Measurements from ENCODE around the gene IKZF3. TPM values are rescaled to one million over a fixed set of nuclear protein-coding genes. Genes with fewer than 3 reads are reported as not detected.
"Not testable (repeated sequence)": the region's sequence is repeated elsewhere in the genome, so short reads cannot be mapped to it uniquely, and the experiment has no call there.

Gene IKZF3
- total and polyA plus RNA-seq, 4 experiments from 2014 or later: 3.2 to 118 (median 102) TPM

DNA sequence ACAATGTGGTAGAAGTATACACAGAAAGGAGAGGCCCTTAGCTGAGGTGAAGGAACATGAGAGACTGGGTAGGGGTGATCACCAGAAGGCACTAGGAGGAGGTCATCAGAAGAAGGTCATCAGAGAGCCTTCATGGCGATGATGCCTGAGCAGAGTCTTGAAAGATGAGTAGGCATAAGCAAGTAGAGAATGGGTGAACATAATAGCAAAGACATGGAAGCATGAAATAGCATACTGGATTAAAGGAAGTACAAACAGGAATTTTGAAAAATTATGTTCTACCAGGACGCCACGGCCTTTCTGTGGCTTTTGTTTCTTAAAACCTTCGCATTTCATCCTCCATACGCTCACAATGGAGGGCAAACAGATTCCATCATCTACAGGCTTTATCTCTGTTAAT, 2.9 kb downstream of the IKZF3 start:
- H3K27me3 ChIP-seq (ENCODE audit: insufficient read depth, low read length): no peaks in the 10 kb centered on the region
- CTCF ChIA-PET (ENCODE audit: partially characterized antibody): interaction anchor here (0.9 to 6.9 kb wide), 14 partner anchors 10 to 239 kb away, joined by 3 to 44 read pairs (median 4); partner anchors contain the start of gene MIEN1
- Mint-ChIP-seq H3K36me3 (peaks cover 0 to 15% of the 10 kb centered on the region in 2 donors), H3K9me3 (no peaks in the 10 kb centered on the region), H3K27ac (peak overlapping the region; percentile 49 to 96 (median 88)), H3K4me1 (peaks cover 45 to 83% (median 51%) of the 10 kb centered on the region in 4 donors), H3K27me3 (no peaks in the 10 kb centered on the region), H3K4me3 (peak overlapping the region; percentile 81 to 96 (median 90))
- intact Hi-C loops (cut with micrococcal nuclease): loop anchor here (5.0 kb wide), 2 partner anchors 69 to 224 kb away; partner anchors contain the start of gene STARD3
- no peaks in the 10 kb centered on the region for H3K36me3 ChIP-seq (ENCODE audit: insufficient read depth, low read length)
- POLR2A ChIA-PET (ENCODE audit: partially characterized antibody): interaction anchor here (1.3 to 7.8 kb wide), 15 partner anchors 9 to 240 kb away, joined by 3 to 99 read pairs (median 10); partner anchors contain the start of genes MIEN1 and PSMD3
- DNase-seq: no peak
- H3K4me3 ChIP-seq (ENCODE audit: low read length in 2 of 2): peak overlapping the region; percentile 32 to 38
- peak overlapping the region; percentile 93 for H3K27ac ChIP-seq (ENCODE audit: low read depth, low read length)
- H3K9me3 ChIP-seq (ENCODE audit: control insufficient read depth in 1 of 2, low read length in 2 of 2): no peaks in the 10 kb centered on the region
- peaks cover 66% of the 10 kb centered on the region for H3K4me1 ChIP-seq (ENCODE audit: insufficient read depth, low read length)

DNA sequence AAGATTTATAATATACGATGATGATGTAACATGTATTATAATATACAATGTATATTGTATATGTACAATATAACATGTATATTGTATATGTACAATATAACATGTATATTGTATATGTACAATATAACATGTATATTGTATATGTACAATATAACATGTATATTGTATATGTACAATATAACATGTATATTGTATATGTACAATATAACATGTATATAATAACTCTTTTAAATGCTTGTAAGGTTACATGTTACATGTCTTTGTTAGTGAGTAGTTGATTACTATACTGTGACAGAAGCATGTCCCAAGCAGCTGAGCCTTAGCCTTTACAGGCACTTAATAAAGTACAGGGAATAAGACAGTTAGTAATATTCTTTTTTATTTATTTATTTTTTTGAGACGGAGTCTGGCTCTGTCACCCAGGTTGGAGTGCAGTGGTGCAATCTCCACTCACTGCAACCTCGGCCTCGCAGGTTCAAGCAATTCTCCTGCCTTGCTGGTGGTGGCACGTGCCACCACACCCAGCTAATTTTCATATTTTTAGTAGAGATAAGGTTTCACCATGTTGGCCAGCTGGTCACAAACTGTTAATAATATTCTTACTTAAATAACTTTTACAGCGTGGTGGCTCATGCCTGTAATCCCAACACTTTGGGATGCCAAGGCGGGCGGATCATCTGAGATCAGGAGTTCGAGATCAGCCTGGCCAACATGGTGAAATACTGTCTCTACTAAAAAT, 8.0 kb downstream of the IKZF3 start:
- H3K27ac Mint-ChIP-seq; DNase-seq; H3K4me3 Mint-ChIP-seq; intact Hi-C loops (cut with micrococcal nuclease); H3K27me3 ChIP-seq (ENCODE audit: insufficient read depth, low read length); H3K9me3 ChIP-seq (ENCODE audit: control insufficient read depth in 1 of 2, low read length in 2 of 2); H3K9me3 Mint-ChIP-seq; H3K27ac ChIP-seq (ENCODE audit: low read depth, low read length); H3K36me3 ChIP-seq (ENCODE audit: insufficient read depth, low read length); H3K36me3 Mint-ChIP-seq; H3K4me3 ChIP-seq (ENCODE audit: low read length in 2 of 2); H3K27me3 Mint-ChIP-seq: not testable (repeated sequence)
- peaks cover 42 to 66% (median 49%) of the 10 kb centered on the region in 4 donors for H3K4me1 Mint-ChIP-seq
- POLR2A ChIA-PET (ENCODE audit: partially characterized antibody): interaction anchor here (1.3 kb wide), 1 partner anchor 86 kb away, joined by 3 read pairs; no protein-coding TSS in a partner anchor
- H3K4me1 ChIP-seq (ENCODE audit: insufficient read depth, low read length): peaks cover 70% of the 10 kb centered on the region
- CTCF ChIA-PET (ENCODE audit: partially characterized antibody): interaction anchor here (1.1 kb wide), 1 partner anchor 64 kb away, joined by 3 read pairs; no protein-coding TSS in a partner anchor

DNA sequence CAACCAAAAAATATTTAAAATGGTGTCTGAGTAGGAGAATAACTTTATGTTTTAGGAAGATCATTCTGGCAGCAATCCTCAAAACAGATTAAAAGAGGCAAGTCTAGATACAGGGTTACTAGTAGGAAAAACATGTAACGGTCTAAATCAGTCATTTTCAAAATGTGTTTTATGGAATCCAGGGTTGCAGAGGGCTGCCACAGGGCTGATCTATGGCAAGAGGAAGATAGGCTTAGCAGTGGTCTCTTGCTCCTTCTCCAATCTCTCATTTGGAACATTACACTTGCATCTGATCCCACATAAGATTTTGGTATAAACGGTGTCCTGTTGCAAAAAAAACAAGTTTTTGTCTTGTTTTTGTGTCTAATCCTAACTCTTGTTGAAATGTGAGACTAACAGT, 9.2 kb downstream of the IKZF3 start:
- no peak overlapping the region for H3K4me3 ChIP-seq (ENCODE audit: low read length in 2 of 2)
- ChIA-PET POLR2A (ENCODE audit: partially characterized antibody) (interaction anchor here (1.3 kb wide), 1 partner anchor 85 kb away, joined by 3 read pairs; no protein-coding TSS in a partner anchor), CTCF (ENCODE audit: partially characterized antibody) (no interaction called here)
- Mint-ChIP-seq H3K36me3 (peaks cover 7 to 8% of the 10 kb centered on the region in 2 donors), H3K27me3 (no peaks in the 10 kb centered on the region), H3K4me1 (peaks cover 34 to 56% (median 42%) of the 10 kb centered on the region in 4 donors), H3K4me3 (peak overlapping the region in 1 of 8 donors; percentile 14), H3K27ac (peak overlapping the region; percentile 3 to 67 (median 15)), H3K9me3 (no peaks in the 10 kb centered on the region)
- no peaks in the 10 kb centered on the region for H3K36me3 ChIP-seq (ENCODE audit: insufficient read depth, low read length)
- H3K4me1 ChIP-seq (ENCODE audit: insufficient read depth, low read length): peaks cover 62% of the 10 kb centered on the region
- no peak overlapping the region for H3K27ac ChIP-seq (ENCODE audit: low read depth, low read length)
- no peaks in the 10 kb centered on the region for H3K9me3 ChIP-seq (ENCODE audit: control insufficient read depth in 1 of 2, low read length in 2 of 2)
- H3K27me3 ChIP-seq (ENCODE audit: insufficient read depth, low read length): no peaks in the 10 kb centered on the region
- intact Hi-C loops (cut with micrococcal nuclease): no loop called here
- DNase-seq: no peak

DNA sequence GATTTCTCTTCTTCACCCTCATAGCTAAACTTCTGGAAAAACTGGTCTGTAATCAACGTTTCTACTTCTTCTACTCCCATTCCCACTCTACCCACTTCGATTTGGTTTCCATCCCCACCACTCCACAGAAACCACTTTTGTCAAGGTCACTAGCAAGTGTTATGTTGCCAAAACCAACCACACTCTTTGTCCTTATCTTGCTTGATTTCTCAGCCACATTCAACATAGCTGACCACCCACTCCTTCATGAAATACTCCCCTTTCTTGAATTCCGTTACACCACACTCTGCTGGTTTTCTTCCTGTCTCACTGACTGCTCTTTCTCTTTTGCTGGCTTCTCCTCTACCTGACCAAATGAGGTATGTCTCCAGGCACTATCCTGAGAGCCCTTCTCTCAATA, 11.9 kb downstream of the IKZF3 start:
- H3K36me3 Mint-ChIP-seq: peaks cover 7 to 15% of the 10 kb centered on the region in 2 donors
- DNase-seq: no peak
- H3K27ac Mint-ChIP-seq: peak overlapping the region; percentile 9 to 86 (median 79)
- H3K9me3 ChIP-seq (ENCODE audit: control insufficient read depth in 1 of 2, low read length in 2 of 2): no peaks in the 10 kb centered on the region
- ChIA-PET CTCF (ENCODE audit: partially characterized antibody) (interaction anchor here (0.9 to 1.0 kb wide), 2 partner anchors 9 to 68 kb away, joined by 3 to 4 read pairs; no protein-coding TSS in a partner anchor), POLR2A (ENCODE audit: partially characterized antibody) (interaction anchor here (1.4 to 1.8 kb wide), 2 partner anchors 10 to 12 kb away, joined by 3 to 7 read pairs; no protein-coding TSS in a partner anchor)
- H3K27ac ChIP-seq (ENCODE audit: low read depth, low read length): peak overlapping the region; percentile 1
- H3K36me3 ChIP-seq (ENCODE audit: insufficient read depth, low read length): no peaks in the 10 kb centered on the region
- peaks cover 40 to 57% (median 48%) of the 10 kb centered on the region in 4 donors for H3K4me1 Mint-ChIP-seq
- H3K4me3 Mint-ChIP-seq: peak overlapping the region in 7 of 8 donors; percentile 1 to 63 (median 17)
- no peaks in the 10 kb centered on the region for H3K9me3 Mint-ChIP-seq
- no peak overlapping the region for H3K4me3 ChIP-seq (ENCODE audit: low read length in 2 of 2)
- intact Hi-C loops (cut with micrococcal nuclease): no loop called here
- peaks cover 64% of the 10 kb centered on the region for H3K4me1 ChIP-seq (ENCODE audit: insufficient read depth, low read length)
- no peaks in the 10 kb centered on the region for H3K27me3 ChIP-seq (ENCODE audit: insufficient read depth, low read length)
- H3K27me3 Mint-ChIP-seq: no peaks in the 10 kb centered on the region

DNA sequence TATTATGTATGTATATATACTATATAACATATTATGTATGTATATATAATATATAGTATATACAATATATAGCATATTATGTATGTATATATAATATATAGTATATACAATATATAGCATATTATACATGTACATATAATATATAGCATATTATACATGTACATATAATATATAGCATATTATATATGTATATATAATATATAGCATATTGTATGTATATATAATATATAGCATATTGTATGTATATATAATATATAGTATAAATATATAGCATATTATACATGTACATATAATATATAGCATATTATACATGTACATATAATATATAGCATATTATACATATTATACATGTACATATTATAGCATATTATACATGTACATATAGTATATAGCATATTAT, 13.9 kb downstream of the IKZF3 start:
- H3K4me1 ChIP-seq (ENCODE audit: insufficient read depth, low read length): peaks cover 75% of the 10 kb centered on the region
- CTCF ChIA-PET (ENCODE audit: partially characterized antibody); DNase-seq; intact Hi-C loops (cut with micrococcal nuclease); H3K4me3 ChIP-seq (ENCODE audit: low read length in 2 of 2); POLR2A ChIA-PET (ENCODE audit: partially characterized antibody); H3K27me3 ChIP-seq (ENCODE audit: insufficient read depth, low read length); H3K27ac Mint-ChIP-seq; H3K9me3 Mint-ChIP-seq; H3K4me3 Mint-ChIP-seq; H3K36me3 ChIP-seq (ENCODE audit: insufficient read depth, low read length); H3K9me3 ChIP-seq (ENCODE audit: control insufficient read depth in 1 of 2, low read length in 2 of 2); H3K27me3 Mint-ChIP-seq; H3K27ac ChIP-seq (ENCODE audit: low read depth, low read length): not testable (repeated sequence)
- H3K4me1 Mint-ChIP-seq: peaks cover 45 to 63% (median 51%) of the 10 kb centered on the region in 4 donors
- peaks cover 7 to 20% of the 10 kb centered on the region in 2 donors for H3K36me3 Mint-ChIP-seq

DNA sequence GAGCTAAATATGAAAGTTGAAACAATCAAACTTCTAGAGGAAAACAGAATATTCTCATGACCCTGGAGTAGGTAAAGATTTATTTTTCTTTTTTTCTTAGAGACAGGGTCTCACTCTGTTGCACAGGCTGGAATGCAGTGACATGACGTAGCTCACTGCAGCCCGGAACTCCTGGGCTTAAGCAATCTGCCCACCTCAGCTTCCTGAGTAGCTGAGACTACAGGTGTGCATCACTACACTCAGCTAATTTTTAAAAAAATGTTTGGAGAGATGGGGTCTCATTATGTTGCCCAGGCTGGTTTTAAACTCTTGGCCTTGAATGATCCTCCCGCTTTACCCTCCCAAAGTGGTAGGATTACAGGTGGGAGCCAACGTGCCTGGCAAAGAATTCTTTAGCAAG, 15.5 kb downstream of the IKZF3 start:
- Mint-ChIP-seq H3K27me3 (no peaks in the 10 kb centered on the region), H3K27ac (peak overlapping the region in 6 of 7 donors; percentile 56 to 79 (median 72)), H3K9me3 (no peaks in the 10 kb centered on the region), H3K4me3 (peak overlapping the region in 7 of 8 donors; percentile 0 to 67 (median 29)), H3K36me3 (peaks cover 3 to 20% of the 10 kb centered on the region in 2 donors), H3K4me1 (peaks cover 42 to 65% (median 51%) of the 10 kb centered on the region in 4 donors)
- no peaks in the 10 kb centered on the region for H3K9me3 ChIP-seq (ENCODE audit: control insufficient read depth in 1 of 2, low read length in 2 of 2)
- ChIA-PET POLR2A (ENCODE audit: partially characterized antibody) (interaction anchor here (0.6 to 1.5 kb wide), 12 partner anchors 8 to 132 kb away, joined by 3 to 5 read pairs (median 3); partner anchors contain the start of genes IKZF3 and PSMD3), CTCF (ENCODE audit: partially characterized antibody) (interaction anchor here (1.6 kb wide), 1 partner anchor 96 kb away, joined by 6 read pairs; no protein-coding TSS in a partner anchor)
- peaks cover 72% of the 10 kb centered on the region for H3K4me1 ChIP-seq (ENCODE audit: insufficient read depth, low read length)
- no peaks in the 10 kb centered on the region for H3K36me3 ChIP-seq (ENCODE audit: insufficient read depth, low read length)
- no peak for DNase-seq
- intact Hi-C loops (cut with micrococcal nuclease): no loop called here
- H3K27ac ChIP-seq (ENCODE audit: low read depth, low read length): no peak overlapping the region
- H3K27me3 ChIP-seq (ENCODE audit: insufficient read depth, low read length): no peaks in the 10 kb centered on the region
- no peak overlapping the region for H3K4me3 ChIP-seq (ENCODE audit: low read length in 2 of 2)

DNA sequence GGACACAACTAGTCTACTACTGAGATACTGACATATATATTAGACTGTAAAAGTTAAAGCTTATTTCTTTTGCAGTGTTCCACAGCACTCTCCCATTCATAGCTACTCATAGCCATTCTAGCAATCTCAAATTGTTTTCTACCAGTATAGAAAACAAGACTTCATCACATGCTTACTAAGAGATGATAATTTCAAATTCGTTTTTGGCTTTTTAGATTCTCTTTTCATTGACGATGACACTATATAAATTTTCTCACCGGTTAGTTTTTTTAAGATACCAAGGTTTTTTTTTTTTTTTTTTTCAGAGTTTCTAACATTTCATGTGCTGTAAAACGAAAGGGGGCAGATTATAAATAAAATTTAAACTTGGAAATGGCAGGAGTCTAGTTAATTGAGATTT, 17.9 kb downstream of the IKZF3 start:
- intact Hi-C loops (cut with micrococcal nuclease): no loop called here
- no peak overlapping the region for H3K27ac ChIP-seq (ENCODE audit: low read depth, low read length)
- Mint-ChIP-seq H3K4me3 (peak overlapping the region in 1 of 8 donors; percentile 15), H3K36me3 (peaks cover 7 to 27% of the 10 kb centered on the region in 2 donors), H3K27ac (peak overlapping the region in 4 of 7 donors; percentile 1 to 72 (median 48)), H3K9me3 (no peaks in the 10 kb centered on the region), H3K4me1 (peaks cover 43 to 72% (median 55%) of the 10 kb centered on the region in 4 donors), H3K27me3 (no peaks in the 10 kb centered on the region)
- H3K4me1 ChIP-seq (ENCODE audit: insufficient read depth, low read length): peaks cover 71% of the 10 kb centered on the region
- no peak overlapping the region for H3K4me3 ChIP-seq (ENCODE audit: low read length in 2 of 2)
- no peak for DNase-seq
- CTCF ChIA-PET (ENCODE audit: partially characterized antibody): interaction anchor here (1.0 to 1.7 kb wide), 4 partner anchors 14 to 220 kb away, joined by 3 to 8 read pairs (median 3); partner anchors contain the start of gene PPP1R1B
- no peaks in the 10 kb centered on the region for H3K27me3 ChIP-seq (ENCODE audit: insufficient read depth, low read length)
- POLR2A ChIA-PET (ENCODE audit: partially characterized antibody): interaction anchor here (0.7 to 2.3 kb wide), 3 partner anchors 52 to 91 kb away, joined by 3 to 6 read pairs (median 3); no protein-coding TSS in a partner anchor
- H3K36me3 ChIP-seq (ENCODE audit: insufficient read depth, low read length): no peaks in the 10 kb centered on the region
- H3K9me3 ChIP-seq (ENCODE audit: control insufficient read depth in 1 of 2, low read length in 2 of 2): no peaks in the 10 kb centered on the region

Data from CD4-positive, alpha-beta memory T cell (primary cell).